ENCODE measurements around the gene ARHGAP5. TPM values are rescaled to one million over a fixed set of nuclear protein-coding genes. Genes with fewer than 3 reads are reported as not detected.
A peak's percentile ranks its signal among the peaks of the same experiment; 100 is the strongest.

ARHGAP5 gene
- total and polyA plus RNA-seq, 9 of the 15 experiments (the other 6 are each of a cell fraction or from before 2014, with no cell fraction given): 3.1 to 21.8 (median 12.1) TPM

DNA sequence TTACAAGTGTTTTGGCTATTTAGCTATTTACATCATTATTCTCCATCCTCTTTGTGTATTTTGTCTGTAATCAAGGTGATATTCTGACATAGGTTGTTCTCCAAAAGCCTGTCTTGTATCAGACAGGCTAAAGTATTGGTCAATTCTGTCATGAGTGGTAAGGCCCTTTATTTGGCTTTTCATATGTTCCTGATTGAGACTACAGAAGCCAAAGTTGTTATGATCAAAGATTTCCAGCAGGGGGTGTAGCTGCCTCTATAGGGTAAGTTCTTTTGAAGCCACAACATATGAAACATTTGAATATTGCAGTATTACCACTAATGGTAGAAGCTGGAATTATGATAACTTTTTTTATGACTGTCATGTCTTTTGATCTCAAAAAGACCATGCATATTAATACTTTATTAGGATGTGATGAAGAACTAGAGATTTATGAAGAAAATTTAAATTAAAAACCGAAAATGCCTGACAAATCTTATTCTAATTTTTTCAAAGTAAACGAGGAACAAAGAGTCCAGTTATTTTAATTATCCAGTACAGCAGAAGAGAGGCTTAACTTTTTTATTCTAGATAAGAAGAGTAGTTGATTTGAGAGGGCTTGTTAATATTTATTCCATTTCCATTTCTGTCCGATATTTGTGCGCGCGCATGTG, 3.4 kb upstream of the ARHGAP5 start:
- in situ Hi-C loops (cut with MboI): loop anchor here (5.0 to 25.0 kb wide), 2 partner anchors 174 to 389 kb away; no protein-coding TSS in a partner anchor
- 80% methylated on average over 6 of the region's 6 CpGs for WGBS (ENCODE audit: insufficient coverage, low coverage, missing lambda C conversion rate)
- TF ChIP-seq NR3C1 (CRISPR knock-in tag; IDR thresholded peaks at IDR 0.05): no peak
- TF ChIP-seq SIRT6 (IDR thresholded peaks at IDR 0.05; ENCODE audit: low read depth, low read length): no peak
- no peak for TF ChIP-seq ZNF253 (CRISPR knock-in tag; conservative IDR thresholded peaks at IDR 0.05)
- peak; percentile 79 to 84 for TF ChIP-seq RAD21 (CRISPR knock-in tag; conservative IDR thresholded peaks at IDR 0.05 in 1 of 2, IDR thresholded peaks at IDR 0.05 in 1 of 2)
- TF ChIP-seq TARDBP (IDR thresholded peaks at IDR 0.05): no peak
- TF ChIP-seq, protein P1, sequence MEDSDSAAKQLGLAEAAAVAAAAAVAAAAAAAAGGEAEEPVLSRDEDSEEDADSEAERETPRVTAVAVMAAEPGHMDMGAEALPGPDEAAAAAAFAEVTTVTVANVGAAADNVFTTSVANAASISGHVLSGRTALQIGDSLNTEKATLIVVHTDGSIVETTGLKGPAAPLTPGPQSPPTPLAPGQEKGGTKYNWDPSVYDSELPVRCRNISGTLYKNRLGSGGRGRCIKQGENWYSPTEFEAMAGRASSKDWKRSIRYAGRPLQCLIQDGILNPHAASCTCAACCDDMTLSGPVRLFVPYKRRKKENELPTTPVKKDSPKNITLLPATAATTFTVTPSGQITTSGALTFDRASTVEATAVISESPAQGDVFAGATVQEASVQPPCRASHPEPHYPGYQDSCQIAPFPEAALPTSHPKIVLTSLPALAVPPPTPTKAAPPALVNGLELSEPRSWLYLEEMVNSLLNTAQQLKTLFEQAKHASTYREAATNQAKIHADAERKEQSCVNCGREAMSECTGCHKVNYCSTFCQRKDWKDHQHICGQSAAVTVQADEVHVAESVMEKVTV (CRISPR knock-in tag; IDR thresholded peaks at IDR 0.05): peak; percentile 53; the same call in 1 of the 2 replicates
- TF ChIP-seq RBM25 (IDR thresholded peaks at IDR 0.05; ENCODE audit: low read depth, low read length, severe bottlenecking): no peak
- no peak for TF ChIP-seq ZBED1 (IDR thresholded peaks at IDR 0.05)
- TF ChIP-seq RFX5 (IDR thresholded peaks at IDR 0.05; ENCODE audit: low read depth, low read length): no peak
- peak; percentile 47; the same call in 1 of the 2 replicates for TF ChIP-seq SMC3 (conservative IDR thresholded peaks at IDR 0.05; ENCODE audit: insufficient read depth, low read depth, low read length)
- TF ChIP-seq, protein P2, sequence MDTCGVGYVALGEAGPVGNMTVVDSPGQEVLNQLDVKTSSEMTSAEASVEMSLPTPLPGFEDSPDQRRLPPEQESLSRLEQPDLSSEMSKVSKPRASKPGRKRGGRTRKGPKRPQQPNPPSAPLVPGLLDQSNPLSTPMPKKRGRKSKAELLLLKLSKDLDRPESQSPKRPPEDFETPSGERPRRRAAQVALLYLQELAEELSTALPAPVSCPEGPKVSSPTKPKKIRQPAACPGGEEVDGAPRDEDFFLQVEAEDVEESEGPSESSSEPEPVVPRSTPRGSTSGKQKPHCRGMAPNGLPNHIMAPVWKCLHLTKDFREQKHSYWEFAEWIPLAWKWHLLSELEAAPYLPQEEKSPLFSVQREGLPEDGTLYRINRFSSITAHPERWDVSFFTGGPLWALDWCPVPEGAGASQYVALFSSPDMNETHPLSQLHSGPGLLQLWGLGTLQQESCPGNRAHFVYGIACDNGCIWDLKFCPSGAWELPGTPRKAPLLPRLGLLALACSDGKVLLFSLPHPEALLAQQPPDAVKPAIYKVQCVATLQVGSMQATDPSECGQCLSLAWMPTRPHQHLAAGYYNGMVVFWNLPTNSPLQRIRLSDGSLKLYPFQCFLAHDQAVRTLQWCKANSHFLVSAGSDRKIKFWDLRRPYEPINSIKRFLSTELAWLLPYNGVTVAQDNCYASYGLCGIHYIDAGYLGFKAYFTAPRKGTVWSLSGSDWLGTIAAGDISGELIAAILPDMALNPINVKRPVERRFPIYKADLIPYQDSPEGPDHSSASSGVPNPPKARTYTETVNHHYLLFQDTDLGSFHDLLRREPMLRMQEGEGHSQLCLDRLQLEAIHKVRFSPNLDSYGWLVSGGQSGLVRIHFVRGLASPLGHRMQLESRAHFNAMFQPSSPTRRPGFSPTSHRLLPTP (IDR thresholded peaks at IDR 0.05; ENCODE audit: borderline replicate concordance, extremely low read depth, insufficient read length): no peak

More for the DNA sequence above, 3.4 kb upstream of the ARHGAP5 start:
- BruUV-seq (replicated peaks): no TSS peak
- ChIA-PET CTCF (ENCODE audit: low intra/inter-chr PET ratio) (interaction anchor here (1.7 kb wide), 1 partner anchor 178 kb away, joined by 12 read pairs; no protein-coding TSS in a partner anchor), POLR2A (interaction anchor here (0.7 to 1.1 kb wide), 3 partner anchors 14 to 186 kb away, joined by 3 read pairs; no protein-coding TSS in a partner anchor)
- FAIRE-seq: peak; percentile 80
- Histone ChIP-seq H4K20me1 (replicated peaks; ENCODE audit: control insufficient read depth, insufficient read depth, low read length) (no peaks in the 10 kb centered on the region; the same call in 1 of the 2 replicates), H3K9ac (ENCODE audit: insufficient read depth in 1 of 2, low read depth in 2 of 2, low read length in 2 of 2) (no peak overlapping the region), H2AFZ (ENCODE audit: low read depth, low read length) (no peak overlapping the region), H3K9me1 (ENCODE audit: control insufficient read depth, insufficient read depth, low read length) (no peaks in the 10 kb centered on the region), H3K27ac (ENCODE audit: extremely low read depth, low read depth, low read length) (no peak overlapping the region), H3K4me1 (replicated peaks in 1 of 2; ENCODE audit: control insufficient read depth in 2 of 2, insufficient read depth in 2 of 2, low read length in 2 of 2) (no peaks in the 10 kb centered on the region; a peak in 1 of 5 replicates), H3K79me2 (ENCODE audit: control insufficient read depth, insufficient read depth, low read length) (peaks cover 14% of the 10 kb centered on the region), H3K9me3 (replicated peaks; ENCODE audit: control insufficient read depth, insufficient read depth, low read depth, low read length) (no peaks in the 10 kb centered on the region), H3K4me3 (no peak overlapping the region), H3K36me3 (ENCODE audit: control insufficient read depth, insufficient read depth, low read length) (no peaks in the 10 kb centered on the region), H3K4me2 (ENCODE audit: insufficient read depth, low read length) (no peak overlapping the region), H3K27me3 (ENCODE audit: control insufficient read depth in 2 of 2, insufficient read depth in 2 of 2, low read length in 2 of 2) (no peaks in the 10 kb centered on the region)
- intact Hi-C loops (cut with micrococcal nuclease): loop anchor here (1.0 to 10.0 kb wide), 3 partner anchors 139 to 569 kb away; no protein-coding TSS in a partner anchor
- no peak for ATAC-seq
- DNase-seq (ENCODE audit: extremely low read depth in 1 of 4, low spot score in 3 of 4): peak; percentile 25 to 76 (median 46)

Measured in K562 (cell line).